IPS-20b (cell line): ENCODE results near the gene CBARP.

Experiments used
- H3K27ac ChIP-seq: one replicate; pipeline ENCODE4 v1.5.1; 2013; ENCODE audit warnings: low read length
- H3K27me3 ChIP-seq: 2 replicates; pipeline ENCODE4 v1.6.1; 2013; ENCODE audit warnings: mild to moderate bottlenecking, low read length, inconsistent platforms; ENCODE audit not compliant: insufficient read depth
- H3K36me3 ChIP-seq: 2 replicates; pipeline ENCODE4 v1.6.1; 2013; ENCODE audit warnings: low read depth, mild to moderate bottlenecking, inconsistent platforms, low read length, moderate library complexity; ENCODE audit not compliant: insufficient read depth
- H3K4me1 ChIP-seq: 2 replicates; pipeline ENCODE4 v1.6.1; 2013; ENCODE audit warnings: mild to moderate bottlenecking, control low read depth, inconsistent platforms, low read length, moderate library complexity; ENCODE audit not compliant: insufficient read depth
- H3K4me3 ChIP-seq: 2 replicates; pipeline ENCODE4 v1.5.1; 2013; ENCODE audit warnings: mild to moderate bottlenecking, low read length, inconsistent platforms
- H3K9ac ChIP-seq: 2 replicates; pipeline ENCODE4 v1.6.1; 2013; ENCODE audit warnings: low read depth, mild to moderate bottlenecking, inconsistent platforms, low read length, moderate library complexity
- H3K9me3 ChIP-seq: 2 replicates; pipeline ENCODE4 v1.6.1; 2013; ENCODE audit warnings: mild to moderate bottlenecking, low read depth, low read length, inconsistent platforms; ENCODE audit not compliant: insufficient read depth

The CBARP gene

DNA sequence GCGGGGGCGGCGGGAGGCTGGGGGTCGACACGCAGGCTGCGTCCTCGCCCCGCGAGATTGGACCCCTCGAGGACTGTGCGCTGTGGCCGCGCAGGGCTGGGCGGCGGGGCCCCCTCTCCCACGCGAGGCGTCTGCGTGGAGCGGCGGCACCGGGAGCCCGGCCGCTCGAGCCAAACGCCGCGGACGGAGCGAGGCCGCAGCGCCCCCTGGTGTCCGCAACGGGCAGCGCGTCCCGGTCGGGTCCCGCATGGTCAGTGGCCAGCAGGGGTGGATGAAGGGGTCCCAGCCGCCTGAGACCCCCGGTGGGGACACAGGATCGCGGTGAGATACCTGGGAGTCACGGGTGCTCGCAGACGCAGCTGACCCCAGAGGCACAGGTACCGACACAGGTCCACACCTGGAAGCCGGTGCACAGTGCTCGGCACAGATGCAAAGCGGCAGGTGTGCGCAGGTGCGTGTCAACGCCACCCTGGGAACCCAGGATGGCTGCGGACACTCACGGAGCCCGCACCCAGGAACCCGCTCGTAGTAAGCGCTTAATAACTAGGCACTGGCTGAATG is 29.2 kb upstream of the CBARP start:
- Histone ChIP-seq H3K36me3 (peaks cover 19% of the 10 kb centered on the region), H3K27ac (no peak overlapping the region), H3K27me3 (peaks cover 17% of the 10 kb centered on the region), H3K4me1 (peaks cover 26% of the 10 kb centered on the region), H3K9me3 (no peaks in the 10 kb centered on the region), H3K4me3 (peak overlapping the region; percentile 75), H3K9ac (peak overlapping the region; percentile 32; the same call in 1 of the 2 replicates)

GRCh38 chr19:1266129-1266915 is 28.5 kb upstream of the CBARP start:
- H3K9me3 ChIP-seq = no peaks in the 10 kb centered on the region
- peaks cover 13% of the 10 kb centered on the region for H3K36me3 ChIP-seq
- H3K9ac ChIP-seq = peak overlapping the region; percentile 51; the same call in 1 of the 2 replicates
- H3K4me3 ChIP-seq = peak overlapping the region; percentile 75; the same call in 1 of the 2 replicates
- no peak overlapping the region for H3K27ac ChIP-seq
- H3K4me1 ChIP-seq = peaks cover 32% of the 10 kb centered on the region
- H3K27me3 ChIP-seq = peaks cover 17% of the 10 kb centered on the region

DNA sequence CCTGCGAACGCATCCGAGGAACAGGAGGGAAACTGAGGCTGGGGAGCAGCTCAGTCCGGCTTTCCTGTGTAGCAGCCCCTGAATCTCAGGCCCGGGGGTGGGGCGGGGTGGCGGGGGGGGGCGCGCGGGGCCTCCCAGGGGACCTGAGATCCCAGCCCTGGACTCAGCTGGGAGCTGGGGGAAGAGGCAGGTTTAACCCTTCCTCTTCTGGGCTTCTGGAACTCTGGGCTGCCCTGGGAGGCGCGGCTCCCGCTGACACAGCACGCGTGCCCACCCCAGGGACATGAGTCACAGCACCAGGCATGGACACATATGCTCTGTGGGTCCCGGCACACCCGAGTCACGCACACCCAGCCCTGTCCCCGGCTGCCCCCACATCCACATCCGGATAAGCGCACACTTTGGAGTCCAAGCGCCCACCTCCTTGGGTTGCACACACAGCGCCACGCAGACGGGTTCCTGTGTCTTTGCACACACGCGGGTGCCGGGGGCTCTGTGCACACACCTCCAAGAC is 27.9 kb upstream of the CBARP start:
- no peak overlapping the region for H3K27ac ChIP-seq
- H3K36me3 ChIP-seq = peaks cover 6% of the 10 kb centered on the region; the same call in 1 of the 2 replicates
- peak overlapping the region; percentile 51; the same call in 1 of the 2 replicates for H3K9ac ChIP-seq
- H3K9me3 ChIP-seq = no peaks in the 10 kb centered on the region
- H3K4me3 ChIP-seq = peak overlapping the region; percentile 75; the same call in 1 of the 2 replicates
- H3K27me3 ChIP-seq = peaks cover 17% of the 10 kb centered on the region
- H3K4me1 ChIP-seq = peaks cover 32% of the 10 kb centered on the region

- no peak overlapping the region; the same call in 1 of the 2 replicates for H3K9ac ChIP-seq
- H3K36me3 ChIP-seq = no peaks in the 10 kb centered on the region; the same call in 1 of the 2 replicates
- peaks cover 17% of the 10 kb centered on the region for H3K27me3 ChIP-seq
- no peaks in the 10 kb centered on the region for H3K9me3 ChIP-seq
- peak overlapping the region; percentile 40; the same call in 1 of the 2 replicates for H3K4me3 ChIP-seq
- H3K4me1 ChIP-seq = peaks cover 32% of the 10 kb centered on the region
- H3K27ac ChIP-seq = no peak overlapping the region
Observed at GRCh38 chr19:1264801-1265614, 27.2 kb upstream of the CBARP start.

DNA sequence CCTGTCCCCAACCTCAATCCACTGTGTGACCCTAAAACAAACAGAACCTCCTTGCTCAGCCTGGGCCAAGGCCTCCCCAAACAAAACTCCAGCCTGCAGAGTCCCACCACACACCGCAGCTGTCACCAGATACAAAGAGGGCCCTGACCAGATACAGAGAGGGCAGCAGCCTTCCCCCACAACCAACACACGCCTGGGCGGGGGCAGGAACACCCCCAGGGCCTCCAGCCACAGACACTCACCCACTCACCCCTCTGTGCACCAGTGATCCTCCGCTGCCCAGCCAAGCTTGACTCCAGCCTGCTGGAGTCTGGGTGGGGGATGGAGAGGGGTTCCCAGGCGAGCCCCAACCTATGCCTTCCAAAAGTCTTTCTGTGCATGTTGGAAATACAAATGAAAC is 25.4 kb upstream of the CBARP start:
- Histone ChIP-seq H3K4me3 (peak overlapping the region; percentile 91; the same call in 1 of the 2 replicates), H3K27me3 (peaks cover 12% of the 10 kb centered on the region), H3K36me3 (peaks cover 2% of the 10 kb centered on the region; the same call in 1 of the 2 replicates), H3K27ac (no peak overlapping the region), H3K9ac (peak overlapping the region; percentile 88; the same call in 1 of the 2 replicates), H3K4me1 (peaks cover 37% of the 10 kb centered on the region), H3K9me3 (no peaks in the 10 kb centered on the region)

DNA sequence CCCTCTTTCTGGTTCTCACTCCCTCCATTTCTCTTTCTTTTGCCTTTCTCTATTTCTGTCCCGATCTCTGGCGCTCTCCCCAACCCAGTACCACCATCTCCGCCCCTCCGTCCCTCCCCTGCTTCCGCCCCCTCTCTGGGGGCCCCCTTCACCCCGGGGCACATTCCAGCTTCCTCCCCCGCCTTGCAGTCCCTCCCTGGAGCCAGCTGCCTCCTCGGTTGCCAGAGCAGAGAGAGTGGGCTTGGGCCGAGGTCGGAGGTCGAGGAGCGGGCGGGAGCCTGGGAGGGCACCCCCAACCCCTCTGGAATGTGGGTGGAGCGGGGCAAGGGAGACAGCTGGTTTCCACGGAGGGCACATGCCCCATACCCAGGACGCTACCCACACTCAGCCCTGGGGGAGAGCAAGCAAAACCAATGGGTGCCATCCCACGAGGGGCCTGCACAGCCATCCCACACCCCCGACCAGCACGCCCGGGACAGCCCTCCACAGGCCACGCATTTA is 24.9 kb upstream of the CBARP start:
- H3K27me3 ChIP-seq = peaks cover 7% of the 10 kb centered on the region
- peak overlapping the region; percentile 91; the same call in 1 of the 2 replicates for H3K4me3 ChIP-seq
- H3K9me3 ChIP-seq = no peaks in the 10 kb centered on the region
- H3K4me1 ChIP-seq = peaks cover 37% of the 10 kb centered on the region
- H3K36me3 ChIP-seq = peaks cover 7% of the 10 kb centered on the region; the same call in 1 of the 2 replicates
- peak overlapping the region; percentile 65 for H3K27ac ChIP-seq
- H3K9ac ChIP-seq = peak overlapping the region; percentile 88; the same call in 1 of the 2 replicates

DNA sequence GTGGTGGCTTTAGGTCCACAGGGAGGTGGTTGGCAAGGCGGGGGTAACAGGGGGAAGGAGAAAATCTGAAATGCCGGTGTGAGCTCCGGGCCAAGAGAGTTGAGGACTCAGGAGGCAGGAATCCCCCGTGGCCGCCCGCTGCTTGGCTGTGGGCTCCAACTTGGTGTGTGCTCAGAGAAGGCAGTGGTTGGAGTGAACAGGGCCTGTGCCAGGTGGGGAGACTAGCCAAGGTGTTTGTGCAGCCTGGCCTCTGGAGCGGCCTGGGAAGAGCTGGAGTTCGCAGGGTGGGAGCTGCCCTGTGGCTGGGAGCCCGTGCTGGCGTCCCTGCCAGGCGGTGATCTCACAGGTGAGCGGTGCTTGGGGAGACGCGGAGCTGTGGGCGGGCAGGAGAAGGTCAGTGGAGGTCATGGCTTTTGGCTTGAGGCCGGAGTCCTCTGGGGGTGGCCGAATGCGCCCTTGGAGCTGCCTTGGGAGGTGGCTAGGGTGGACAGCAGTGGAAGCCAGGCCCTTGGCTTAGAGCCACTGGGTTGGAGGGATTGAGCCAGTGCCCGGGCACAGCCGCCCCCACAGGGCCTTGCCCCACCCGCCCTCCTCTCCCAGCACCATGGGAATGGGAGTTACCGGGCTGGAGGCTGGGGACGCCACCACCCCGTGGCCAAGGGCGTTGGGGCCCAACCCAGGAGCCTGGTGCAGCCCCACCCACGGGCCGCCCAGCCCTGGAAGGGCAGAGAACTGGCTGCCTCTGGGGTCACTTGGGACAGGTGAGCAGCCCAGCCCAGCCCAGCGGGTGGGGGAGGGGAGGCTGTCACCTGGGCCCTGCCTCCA is 24.2 kb upstream of the CBARP start:
- Histone ChIP-seq H3K27ac (peak overlapping the region; percentile 67), H3K9me3 (no peaks in the 10 kb centered on the region), H3K4me1 (peaks cover 37% of the 10 kb centered on the region), H3K4me3 (peak overlapping the region; percentile 91), H3K36me3 (peaks cover 14% of the 10 kb centered on the region), H3K9ac (peak overlapping the region; percentile 88), H3K27me3 (peaks cover under 1% of the 10 kb centered on the region; the same call in 1 of the 2 replicates)

DNA sequence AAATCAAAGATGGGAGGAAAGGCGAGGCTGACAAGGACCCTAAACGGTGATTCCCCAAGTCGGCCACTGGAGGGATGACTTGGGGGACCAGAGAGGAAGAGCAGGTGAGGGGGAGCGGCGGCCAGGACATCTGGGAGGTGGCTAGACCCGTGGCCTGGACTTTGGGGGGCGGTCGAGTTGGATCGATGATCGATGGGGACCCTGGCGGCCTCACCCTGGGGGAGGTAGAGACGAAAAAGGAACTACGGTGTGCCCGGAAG is 23.7 kb upstream of the CBARP start:
- Histone ChIP-seq H3K4me1 (peaks cover 37% of the 10 kb centered on the region), H3K9ac (peak overlapping the region; percentile 88; the same call in 1 of the 2 replicates), H3K27me3 (no peaks in the 10 kb centered on the region), H3K27ac (peak overlapping the region; percentile 67), H3K36me3 (peaks cover 19% of the 10 kb centered on the region), H3K4me3 (peak overlapping the region; percentile 91), H3K9me3 (no peaks in the 10 kb centered on the region)

GRCh38 chr19:1260749-1261537 is 23.1 kb upstream of the CBARP start:
- Histone ChIP-seq H3K4me1 (peaks cover 37% of the 10 kb centered on the region), H3K27me3 (no peaks in the 10 kb centered on the region), H3K27ac (peak overlapping the region; percentile 67)

More at GRCh38 chr19:1260749-1261537, 23.1 kb upstream of the CBARP start:
- H3K9ac ChIP-seq = peak overlapping the region; percentile 88
- peaks cover 24% of the 10 kb centered on the region for H3K36me3 ChIP-seq
- H3K4me3 ChIP-seq = peak overlapping the region; percentile 91
- no peaks in the 10 kb centered on the region for H3K9me3 ChIP-seq
